Nasal cavity respiratory epithelium epithelial cell of viscerocranial mucosa (primary cell): ENCODE data around the gene ATP10A. TPM values are rescaled to one million over a fixed set of nuclear protein-coding genes. Genes with fewer than 3 reads are reported as not detected.

Experiments
- total RNA-seq: library from RNA; depleted of rRNA; stranded (reverse); fragments of >200 nt; gene quantifications from 2 replicates; pipeline ENCODE4 v1.2.3, GENCODE V29; 2014

The ATP10A gene, protein sequence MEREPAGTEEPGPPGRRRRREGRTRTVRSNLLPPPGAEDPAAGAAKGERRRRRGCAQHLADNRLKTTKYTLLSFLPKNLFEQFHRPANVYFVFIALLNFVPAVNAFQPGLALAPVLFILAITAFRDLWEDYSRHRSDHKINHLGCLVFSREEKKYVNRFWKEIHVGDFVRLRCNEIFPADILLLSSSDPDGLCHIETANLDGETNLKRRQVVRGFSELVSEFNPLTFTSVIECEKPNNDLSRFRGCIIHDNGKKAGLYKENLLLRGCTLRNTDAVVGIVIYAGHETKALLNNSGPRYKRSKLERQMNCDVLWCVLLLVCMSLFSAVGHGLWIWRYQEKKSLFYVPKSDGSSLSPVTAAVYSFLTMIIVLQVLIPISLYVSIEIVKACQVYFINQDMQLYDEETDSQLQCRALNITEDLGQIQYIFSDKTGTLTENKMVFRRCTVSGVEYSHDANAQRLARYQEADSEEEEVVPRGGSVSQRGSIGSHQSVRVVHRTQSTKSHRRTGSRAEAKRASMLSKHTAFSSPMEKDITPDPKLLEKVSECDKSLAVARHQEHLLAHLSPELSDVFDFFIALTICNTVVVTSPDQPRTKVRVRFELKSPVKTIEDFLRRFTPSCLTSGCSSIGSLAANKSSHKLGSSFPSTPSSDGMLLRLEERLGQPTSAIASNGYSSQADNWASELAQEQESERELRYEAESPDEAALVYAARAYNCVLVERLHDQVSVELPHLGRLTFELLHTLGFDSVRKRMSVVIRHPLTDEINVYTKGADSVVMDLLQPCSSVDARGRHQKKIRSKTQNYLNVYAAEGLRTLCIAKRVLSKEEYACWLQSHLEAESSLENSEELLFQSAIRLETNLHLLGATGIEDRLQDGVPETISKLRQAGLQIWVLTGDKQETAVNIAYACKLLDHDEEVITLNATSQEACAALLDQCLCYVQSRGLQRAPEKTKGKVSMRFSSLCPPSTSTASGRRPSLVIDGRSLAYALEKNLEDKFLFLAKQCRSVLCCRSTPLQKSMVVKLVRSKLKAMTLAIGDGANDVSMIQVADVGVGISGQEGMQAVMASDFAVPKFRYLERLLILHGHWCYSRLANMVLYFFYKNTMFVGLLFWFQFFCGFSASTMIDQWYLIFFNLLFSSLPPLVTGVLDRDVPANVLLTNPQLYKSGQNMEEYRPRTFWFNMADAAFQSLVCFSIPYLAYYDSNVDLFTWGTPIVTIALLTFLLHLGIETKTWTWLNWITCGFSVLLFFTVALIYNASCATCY (N-terminal part only)
- total RNA-seq, result under 0.01 and 1.00 TPM in 2 replicates

DNA sequence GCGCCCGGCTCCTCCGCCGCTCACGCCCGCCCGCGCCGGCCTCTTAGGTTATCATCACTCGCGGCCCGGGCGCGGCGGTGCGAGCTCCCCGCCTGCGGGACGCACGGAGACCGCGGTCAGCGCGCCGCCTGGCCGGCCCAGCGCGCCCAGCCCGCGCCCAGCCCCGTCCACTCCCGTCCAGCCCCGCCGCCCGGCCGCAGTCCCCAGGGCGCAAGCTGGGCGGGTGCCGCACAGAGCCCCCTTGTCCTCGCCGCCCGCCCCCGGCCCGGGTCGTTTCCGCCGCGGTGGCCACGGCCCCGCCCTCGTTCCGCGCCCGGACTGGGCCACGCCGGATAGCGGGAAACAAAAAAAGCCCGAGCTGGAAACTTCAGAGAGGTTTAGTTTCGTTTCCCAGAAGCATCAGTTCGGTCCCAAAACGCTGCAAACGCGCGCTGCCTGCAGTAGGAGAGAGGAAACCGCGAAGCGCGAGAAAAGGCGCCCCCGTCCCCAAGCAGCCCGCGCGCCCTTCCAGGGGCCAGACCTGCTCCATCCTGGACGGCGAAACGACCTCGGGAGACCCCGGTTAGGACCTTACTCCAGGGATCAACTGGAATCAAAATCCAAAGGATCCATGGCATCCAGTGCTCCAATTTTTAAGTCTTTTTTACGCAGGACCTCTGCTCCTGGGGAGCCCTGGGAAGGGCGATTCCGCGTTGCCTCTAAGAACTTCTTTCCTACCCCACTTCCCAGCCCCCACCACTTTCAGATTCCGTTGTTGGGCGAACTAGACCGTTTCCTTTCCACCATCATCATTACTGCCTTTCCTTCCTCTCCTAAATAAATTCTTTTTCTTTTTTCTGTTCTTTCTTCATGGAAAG lies at the start of gene ATP10A:
ATP10A (minus strand) TSS at position 217 of the 857 bp plus-strand sequence. CDS start 231 bp downstream, outside the sequence.

